ENCODE results near the gene IER5L. TPM values are rescaled to one million over a fixed set of nuclear protein-coding genes. Genes with fewer than 3 reads are reported as not detected.
"Not testable (repeated sequence)": the region's sequence is repeated elsewhere in the genome, so short reads cannot be mapped to it uniquely, and the experiment has no call there.

Gene IER5L
- total RNA-seq, 1 experiment from 2014 or later, result 92.7 TPM

DNA sequence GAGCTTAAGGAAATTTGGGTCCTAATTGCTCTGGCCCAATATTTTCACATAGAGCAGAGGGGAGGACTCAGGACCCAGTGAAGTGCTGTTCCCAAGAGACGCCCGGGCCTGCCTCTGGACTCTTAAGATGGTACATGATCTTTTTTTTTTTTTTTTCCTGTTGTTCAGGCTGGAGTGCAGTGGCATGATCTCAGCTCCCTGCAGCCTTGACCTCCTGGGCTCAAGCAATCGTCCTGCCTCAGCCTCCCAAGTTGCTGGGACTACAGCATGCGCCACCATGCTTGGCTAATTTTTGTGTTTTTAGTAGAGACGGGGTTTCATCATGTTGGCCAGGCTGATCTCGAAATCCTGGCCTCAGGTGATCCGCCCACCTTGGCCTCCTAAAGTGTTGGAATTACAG is 47.8 kb downstream of the IER5L start:
- in situ Hi-C loops (cut with HindIII; ENCODE audit: low sequenced_read_pairs), result loop anchor here (10.0 kb wide), 2 partner anchors 415 to 495 kb away; partner anchors contain the start of genes C9orf50 and NTMT1
- not testable (repeated sequence) for DNase-seq (ENCODE audit: low spot score)

DNA sequence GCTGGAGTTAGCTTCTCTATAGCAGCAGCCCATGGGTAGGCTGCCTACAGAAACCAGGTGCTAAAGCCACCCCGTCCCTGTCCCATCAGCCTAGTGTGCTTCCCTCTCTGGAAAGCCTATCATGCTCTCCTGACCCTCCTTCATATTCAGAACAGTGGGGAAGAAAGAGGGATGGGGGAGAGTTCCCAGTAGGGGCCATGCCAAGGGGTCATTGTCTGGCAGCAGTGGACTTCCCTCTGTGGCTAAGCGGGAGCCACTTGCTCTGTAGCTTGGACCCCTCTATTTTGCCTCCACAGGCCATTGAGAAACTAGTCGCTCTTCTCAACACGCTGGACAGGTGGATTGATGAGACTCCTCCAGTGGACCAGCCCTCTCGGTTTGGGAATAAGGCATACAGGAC is 49.4 kb downstream of the IER5L start:
- no peak for DNase-seq (ENCODE audit: low spot score)
- in situ Hi-C loops (cut with HindIII; ENCODE audit: low sequenced_read_pairs), result no loop called here

DNA sequence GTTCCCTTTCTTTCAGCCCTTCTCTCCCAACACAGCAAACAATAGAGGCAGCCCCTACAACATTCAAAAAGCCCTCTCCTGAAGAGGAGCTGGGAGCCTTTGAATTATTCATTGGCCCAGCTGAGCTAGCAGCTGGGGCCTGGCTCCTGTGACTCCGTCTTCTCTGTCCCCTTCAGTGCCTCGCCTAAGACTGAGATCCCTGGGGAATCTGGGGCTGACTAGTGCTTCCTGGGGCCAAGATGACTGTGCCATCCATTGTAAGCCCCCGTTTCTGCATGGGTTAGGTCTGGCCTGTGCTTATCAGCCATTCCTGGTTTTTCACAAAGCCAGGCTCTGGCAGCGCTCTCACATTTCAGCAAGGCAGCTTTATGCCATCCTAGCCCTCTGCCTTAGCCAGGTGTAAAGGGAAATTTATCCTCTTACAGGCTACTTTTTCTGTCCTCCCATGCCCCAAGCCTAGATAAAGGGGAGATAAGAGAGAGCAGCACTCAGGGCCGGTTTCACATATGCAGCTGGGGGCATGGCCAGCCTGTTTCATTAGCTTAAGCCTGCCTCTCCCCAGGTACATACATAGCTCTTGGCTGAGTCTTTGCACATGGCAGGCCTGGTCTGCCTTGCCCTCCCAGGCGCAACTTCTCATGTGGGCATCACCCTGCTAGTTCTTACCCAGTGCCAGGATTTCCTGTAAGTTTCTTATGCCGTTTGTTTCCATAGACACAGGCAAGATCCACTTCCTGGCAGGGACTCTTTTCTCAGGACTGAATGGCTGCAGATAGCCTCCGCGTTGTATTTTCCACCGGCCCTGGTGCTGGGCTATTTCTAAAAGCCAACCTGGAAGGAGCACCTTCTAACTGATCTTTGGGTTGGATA is 51.1 kb downstream of the IER5L start:
- in situ Hi-C loops (cut with HindIII; ENCODE audit: low sequenced_read_pairs), result no loop called here
- DNase-seq (ENCODE audit: low spot score), result no peak

Other genes with a start within 250 kb of the IER5L start
- 33.7 and 38.6 TPM in 2 replicates for gene DOLK, start 230.7 kb downstream of the IER5L start, total RNA-seq (2014; rRNA removed; shearing (Covaris generic))
- gene NUP188, start 230.6 kb downstream of the IER5L start, total RNA-seq (2014; rRNA removed; shearing (Covaris generic)), result 33.2 and 68.6 TPM in 2 replicates
- gene SH3GLB2, start 149.9 kb downstream of the IER5L start, total RNA-seq (2014; rRNA removed; shearing (Covaris generic)), result 43.6 and 54.3 TPM in 2 replicates
- 7.8 and 20.5 TPM in 2 replicates for gene MIGA2, start 141.6 kb downstream of the IER5L start, total RNA-seq (2014; rRNA removed; shearing (Covaris generic))
- 24.4 and 29.1 TPM in 2 replicates for gene DOLPP1, start 97.2 kb downstream of the IER5L start, total RNA-seq (2014; rRNA removed; shearing (Covaris generic))
- 21.5 and 22.7 TPM in 2 replicates for gene CRAT, start 67.5 kb downstream of the IER5L start, total RNA-seq (2014; rRNA removed; shearing (Covaris generic))
- gene PTPA, start 66.8 kb downstream of the IER5L start, total RNA-seq (2014; rRNA removed; shearing (Covaris generic)), result 215 and 261 TPM in 2 replicates